Thyroid gland (tissue), 4 donors: ENCODE measurements around the gene MAP6.

Experiments
- CTCF ChIP-seq, 6 experiments: fragments of 200-600 bp in 3 of 6; fragments of 450-650 bp in 3 of 6; sonication (generic) in 3 of 6; IDR thresholded peaks; one replicate each; pipeline ENCODE4 v1.5.1; 2016 to 2019; ENCODE audit warnings: antibody characterized with exemption in 6 of 6, mild to moderate bottlenecking in 2 of 6, inconsistent platforms in 1 of 6, moderate library complexity in 1 of 6
- POLR2A ChIP-seq, 2 donors: fragments of 450-650 bp; IDR thresholded peaks; one replicate each; pipeline ENCODE4 v1.6.1; 2017; ENCODE audit warnings: antibody characterized with exemption in 2 of 2, mild to moderate bottlenecking in 2 of 2, moderate library complexity in 1 of 2

- TF ChIP-seq CTCF (IDR thresholded peaks at IDR 0.05) (no peak), POLR2A (IDR thresholded peaks at IDR 0.05) (no peak)
Observed at GRCh38 chr11:75642402-75643113, 26.3 kb downstream of the MAP6 start.
